HG02571 (cell line): ENCODE data around the gene TMEM170B.

ENCODE experiments used
- ATAC-seq: cut with Tn5 transposase; IDR thresholded peaks from one replicate; pipeline ENCODE4 v1.9.1; 2021; ENCODE audit warnings: mild to moderate bottlenecking, moderate library complexity; ENCODE audit not compliant: unreplicated experiment

The TMEM170B gene

DNA sequence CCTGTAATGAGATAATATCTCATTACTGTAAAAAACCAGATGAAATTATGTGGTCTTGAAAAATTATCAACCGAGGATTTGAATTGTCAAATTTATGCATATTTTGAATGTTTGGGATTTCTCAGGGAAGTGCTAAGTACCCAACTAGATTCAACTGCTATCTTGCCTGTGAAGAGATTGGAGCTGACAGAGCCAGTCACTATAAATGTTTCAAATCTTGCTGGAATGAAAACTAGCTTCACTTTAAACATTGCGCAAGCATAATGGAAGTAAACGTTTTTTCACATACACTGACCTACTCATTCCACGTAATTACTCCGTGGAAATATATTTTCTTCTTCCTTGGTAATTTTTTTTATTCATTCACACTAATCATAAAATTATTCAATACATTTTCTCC is 46.7 kb downstream of the TMEM170B start:
- ATAC-seq: no peak

DNA sequence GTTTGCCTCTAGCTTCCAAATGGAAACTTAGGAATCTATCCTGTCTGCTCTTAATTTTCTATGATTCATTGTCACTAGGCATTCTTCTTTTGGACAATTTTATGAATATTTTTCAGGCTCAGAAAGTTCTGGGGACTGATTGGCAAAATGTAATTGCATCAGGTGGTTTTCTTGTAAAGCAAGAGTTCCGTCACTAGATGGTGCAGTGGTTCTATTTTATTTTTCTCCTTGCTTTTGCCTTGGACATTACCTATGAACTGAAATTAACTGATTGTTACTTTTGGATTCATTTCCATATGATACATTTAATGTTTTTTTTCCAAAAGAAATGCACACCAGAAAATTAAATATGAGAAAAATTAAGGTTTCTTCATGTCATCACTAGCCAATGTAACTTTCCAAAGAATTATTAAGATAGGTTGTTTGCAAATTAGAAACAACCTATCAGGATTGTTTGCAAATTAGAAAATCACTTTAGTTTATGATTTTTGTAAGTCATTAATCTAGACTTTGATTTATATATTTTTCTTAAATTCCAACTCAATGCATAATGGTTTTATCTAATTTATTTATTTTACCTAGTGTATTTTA is 48.0 kb downstream of the TMEM170B start:
- no peak for ATAC-seq

DNA sequence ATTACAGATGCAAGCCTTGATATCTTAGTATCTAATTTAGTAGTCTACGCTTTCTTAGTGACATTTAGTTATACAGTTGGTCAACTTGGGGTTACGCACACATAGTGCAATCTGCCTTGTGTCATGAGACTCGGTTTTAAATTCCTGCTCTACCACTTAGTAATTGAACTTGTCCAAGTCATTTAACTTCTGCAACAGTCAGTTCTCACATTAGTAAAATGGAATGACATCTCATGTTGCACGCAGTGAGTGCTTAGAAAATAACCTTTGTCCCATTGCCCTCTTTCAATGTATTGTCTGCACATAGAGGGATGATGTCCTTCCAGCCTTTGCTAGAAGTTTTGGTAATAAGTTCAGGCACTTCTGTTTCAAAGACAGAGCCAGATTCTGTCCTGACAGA is 48.6 kb downstream of the TMEM170B start:
- no peak for ATAC-seq

DNA sequence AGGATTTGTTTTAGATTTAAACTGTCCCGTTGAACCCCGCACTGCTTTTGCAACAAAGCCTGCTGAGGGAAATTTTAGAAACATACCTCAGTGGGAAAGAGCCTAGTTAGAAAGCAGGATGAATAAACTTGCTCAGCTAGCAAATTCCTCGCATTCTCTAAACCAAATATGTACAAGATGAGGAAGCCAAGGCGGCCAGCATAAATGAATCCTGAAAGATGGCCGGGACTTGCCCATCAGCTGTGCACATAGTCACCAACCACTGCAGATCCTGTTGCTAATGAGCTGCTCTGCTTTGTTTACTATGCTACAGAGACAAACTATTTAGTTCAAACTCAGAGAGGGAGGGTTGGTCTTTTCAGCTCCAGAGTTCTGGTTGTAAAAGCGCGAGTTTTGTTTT is 49.0 kb downstream of the TMEM170B start:
- ATAC-seq: no peak

DNA sequence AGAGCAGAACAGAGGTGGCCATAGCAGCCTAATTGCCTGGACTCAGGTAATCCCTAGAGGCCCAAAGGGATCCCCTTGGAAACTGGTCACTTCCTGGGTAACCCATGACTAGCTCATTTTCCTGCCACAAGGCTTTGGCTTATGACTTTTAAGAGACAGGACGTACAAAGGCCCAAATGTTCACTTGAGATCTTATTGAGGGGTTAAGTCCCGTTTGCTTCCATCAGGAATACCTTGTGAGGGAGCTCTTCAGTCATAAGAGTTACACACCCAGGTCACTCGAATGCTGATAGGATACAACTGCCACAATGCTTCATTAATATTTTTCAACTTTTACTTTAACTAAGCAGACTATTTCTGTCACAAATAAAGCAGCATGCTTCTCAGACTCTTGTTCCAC is 51.7 kb downstream of the TMEM170B start:
- no peak for ATAC-seq

DNA sequence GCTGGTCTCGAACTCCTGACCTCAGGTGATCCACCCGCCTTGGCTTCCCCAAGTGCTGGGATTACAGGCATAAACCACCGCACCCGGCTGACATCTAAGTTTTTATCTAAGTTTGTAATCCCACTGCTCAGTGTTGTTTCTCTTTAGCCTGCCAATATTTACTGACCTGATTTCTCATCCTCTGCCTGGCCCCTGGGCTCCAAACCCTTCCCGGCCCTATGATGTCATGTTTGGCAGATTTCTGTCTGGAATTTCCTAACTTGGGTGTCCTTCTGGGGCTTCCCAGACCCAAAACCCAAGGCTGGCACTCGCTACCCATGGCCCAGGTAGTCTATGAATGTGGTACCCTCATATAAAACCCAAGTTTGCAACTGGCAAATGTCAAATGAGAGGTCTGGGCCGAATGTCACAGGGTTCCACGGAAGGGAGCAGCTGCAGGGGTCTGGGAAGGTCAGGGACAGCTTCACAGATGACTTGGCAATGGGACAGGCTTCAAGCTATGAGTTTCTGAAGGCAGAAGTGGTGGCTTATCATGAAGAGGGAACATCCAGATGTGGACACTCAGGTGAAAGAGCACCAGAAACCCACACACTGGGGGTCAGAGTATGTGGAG is 54.9 kb downstream of the TMEM170B start:
- ATAC-seq: no peak

DNA sequence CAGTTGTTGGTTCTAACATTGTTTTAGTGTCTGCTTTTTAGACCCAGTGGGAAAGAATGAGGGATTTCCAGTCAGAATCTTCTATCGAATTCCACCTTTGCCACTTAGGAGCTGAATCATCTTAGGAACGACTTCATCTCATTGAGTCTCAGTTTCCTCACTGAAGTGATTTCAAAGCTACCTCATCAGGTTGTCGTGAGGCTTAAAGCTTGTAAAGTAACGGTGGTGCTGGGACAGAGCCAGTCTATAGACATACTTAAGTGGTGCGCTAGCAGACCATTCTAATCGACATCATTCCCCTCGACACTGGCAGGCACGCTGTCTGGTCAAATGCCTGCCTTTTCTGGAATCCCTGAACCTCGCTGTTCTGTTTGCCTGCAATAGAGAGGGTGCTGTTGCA is 55.5 kb downstream of the TMEM170B start:
- no peak for ATAC-seq

DNA sequence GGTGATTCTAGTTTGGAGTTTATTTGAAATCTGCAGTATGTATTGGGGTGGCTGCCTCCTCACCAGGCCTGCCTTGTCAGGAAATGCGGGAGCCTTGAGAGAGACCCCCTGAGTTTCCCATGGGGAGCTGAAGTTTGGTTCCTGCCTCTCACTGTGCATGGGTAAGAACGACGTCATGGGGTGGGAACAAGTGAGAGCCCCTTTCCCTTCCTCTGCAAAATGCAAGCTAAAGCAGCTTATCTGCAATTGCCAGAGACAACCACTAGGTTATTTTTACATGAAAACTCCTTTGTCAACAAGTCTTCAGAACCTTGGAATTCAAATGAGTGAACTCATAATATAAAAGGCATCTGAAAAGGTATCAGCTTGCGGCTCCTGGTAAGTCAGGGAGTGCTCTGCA is 58.4 kb downstream of the TMEM170B start:
- no peak for ATAC-seq

DNA sequence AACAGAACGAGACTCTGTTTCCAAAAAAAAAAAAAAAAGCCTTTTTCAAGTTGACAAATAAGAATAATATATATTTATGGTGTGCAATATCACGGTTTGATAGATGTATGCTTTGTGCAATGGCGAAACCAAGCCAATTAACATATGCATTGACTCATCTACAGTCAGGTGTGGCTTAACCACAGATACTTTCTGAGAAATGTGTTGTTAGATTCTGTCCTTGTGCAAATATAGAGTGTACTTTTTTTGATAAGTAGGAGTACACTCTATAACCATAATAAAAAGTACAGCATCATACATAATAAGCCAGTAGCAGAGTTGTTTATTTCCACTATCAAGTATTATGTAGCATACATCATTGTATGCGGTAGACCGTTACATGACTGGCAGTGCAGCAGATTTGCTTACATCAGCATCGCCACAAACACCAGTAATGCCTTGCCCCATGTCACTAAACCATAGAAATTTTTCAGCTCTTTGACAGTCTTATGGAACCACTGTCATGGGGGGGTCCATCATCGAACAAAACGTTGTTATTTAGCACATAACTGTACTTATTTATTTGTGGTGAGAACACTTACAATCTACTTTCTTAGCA is 59.2 kb downstream of the TMEM170B start:
- no peak for ATAC-seq

DNA sequence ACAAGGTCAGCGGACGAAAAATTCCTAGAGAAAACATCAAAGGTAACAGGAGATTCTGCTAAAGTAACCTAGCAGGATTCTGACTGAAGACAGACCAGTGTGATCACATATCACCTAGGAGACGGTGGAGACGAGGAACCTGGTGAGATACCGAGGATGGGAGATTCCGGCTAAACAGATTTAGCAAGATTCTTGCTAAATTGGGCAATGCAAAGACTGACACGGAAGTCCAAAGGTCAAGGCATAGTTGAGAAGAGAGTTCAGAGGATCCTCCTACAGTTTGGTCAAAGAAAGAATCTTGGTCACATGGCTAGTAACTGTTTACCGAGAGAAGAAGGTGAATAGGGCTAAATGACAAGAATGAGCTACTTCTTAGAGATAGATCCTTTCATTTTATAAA is 61.1 kb downstream of the TMEM170B start:
- ATAC-seq: no peak

DNA sequence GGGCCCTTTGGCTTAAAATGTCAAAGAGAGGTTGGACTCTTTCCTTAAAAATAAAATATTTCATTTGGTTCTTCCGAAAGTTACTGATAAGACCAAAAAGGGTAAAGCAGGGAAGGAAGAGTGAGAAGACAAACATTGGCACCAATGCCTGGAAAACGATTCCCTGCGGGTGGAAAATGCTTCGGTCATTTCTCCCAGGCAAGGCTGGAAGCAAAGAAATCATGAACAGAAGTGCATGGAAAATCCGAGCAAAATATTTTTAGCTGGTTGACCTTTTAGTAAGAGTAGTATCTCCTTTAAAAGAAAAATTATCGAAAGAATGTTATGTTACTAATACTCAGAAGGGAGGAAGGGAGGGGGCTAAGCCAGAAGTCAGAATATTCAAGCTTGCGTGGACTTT is 62.7 kb downstream of the TMEM170B start:
- no peak for ATAC-seq

DNA sequence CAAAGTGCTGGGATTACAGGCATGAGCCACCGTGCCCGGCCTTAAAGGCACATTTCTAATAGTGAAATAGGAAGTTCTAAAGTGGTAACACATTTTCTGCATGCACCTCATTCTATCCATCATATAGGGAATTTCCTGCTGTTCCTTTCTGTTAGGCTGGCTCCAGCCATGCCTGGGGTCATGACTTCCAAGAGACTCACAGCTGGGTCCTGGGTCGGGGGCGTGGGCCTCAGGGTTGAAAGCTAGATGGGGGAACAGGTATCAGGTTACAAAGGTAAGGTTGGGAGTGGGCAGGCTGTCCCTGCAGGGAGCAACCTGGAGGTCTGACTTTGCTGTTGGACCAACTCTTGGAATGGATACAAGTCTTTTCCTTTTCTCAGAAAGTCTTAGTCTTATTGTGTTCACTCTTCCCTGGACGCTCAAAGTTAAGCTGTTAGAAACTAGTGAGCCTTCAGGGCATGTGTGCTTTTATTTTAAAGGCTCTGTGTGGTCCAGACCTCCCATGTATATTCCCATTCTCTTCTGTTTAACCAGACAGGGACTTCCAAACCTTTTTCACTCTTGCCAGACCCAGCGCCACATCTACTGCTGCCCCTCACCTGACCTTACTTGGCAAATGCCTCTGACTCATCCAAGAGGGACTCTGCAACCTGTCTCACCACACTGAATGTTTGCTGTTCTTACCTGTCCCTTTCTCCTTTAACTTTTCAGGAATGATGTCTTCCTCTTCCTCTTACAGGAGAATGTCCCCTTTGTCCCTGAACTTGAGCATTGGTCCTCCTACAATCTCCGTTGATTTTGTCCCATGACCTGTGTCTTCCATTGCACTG is 64.4 kb downstream of the TMEM170B start:
- no peak for ATAC-seq

DNA sequence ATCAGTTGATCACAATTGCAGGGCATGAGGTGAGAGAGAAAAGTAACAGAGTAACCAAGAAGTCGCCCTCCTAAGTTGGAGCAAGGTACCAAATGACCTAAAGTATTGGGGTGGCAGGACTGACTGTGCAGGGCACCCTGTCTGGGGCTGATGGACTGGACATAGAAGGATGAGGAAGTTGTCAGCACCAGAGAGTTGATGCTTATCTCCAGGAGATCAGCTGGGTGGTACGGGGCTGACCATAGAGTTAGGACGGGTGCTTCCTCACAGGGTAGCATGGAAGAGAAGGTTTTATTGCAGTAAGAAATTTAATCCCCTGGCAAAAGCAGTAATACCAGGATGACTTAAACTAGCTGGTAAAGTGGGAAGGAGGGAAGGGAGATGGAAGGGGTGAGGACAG is 66.7 kb downstream of the TMEM170B start:
- ATAC-seq: no peak

DNA sequence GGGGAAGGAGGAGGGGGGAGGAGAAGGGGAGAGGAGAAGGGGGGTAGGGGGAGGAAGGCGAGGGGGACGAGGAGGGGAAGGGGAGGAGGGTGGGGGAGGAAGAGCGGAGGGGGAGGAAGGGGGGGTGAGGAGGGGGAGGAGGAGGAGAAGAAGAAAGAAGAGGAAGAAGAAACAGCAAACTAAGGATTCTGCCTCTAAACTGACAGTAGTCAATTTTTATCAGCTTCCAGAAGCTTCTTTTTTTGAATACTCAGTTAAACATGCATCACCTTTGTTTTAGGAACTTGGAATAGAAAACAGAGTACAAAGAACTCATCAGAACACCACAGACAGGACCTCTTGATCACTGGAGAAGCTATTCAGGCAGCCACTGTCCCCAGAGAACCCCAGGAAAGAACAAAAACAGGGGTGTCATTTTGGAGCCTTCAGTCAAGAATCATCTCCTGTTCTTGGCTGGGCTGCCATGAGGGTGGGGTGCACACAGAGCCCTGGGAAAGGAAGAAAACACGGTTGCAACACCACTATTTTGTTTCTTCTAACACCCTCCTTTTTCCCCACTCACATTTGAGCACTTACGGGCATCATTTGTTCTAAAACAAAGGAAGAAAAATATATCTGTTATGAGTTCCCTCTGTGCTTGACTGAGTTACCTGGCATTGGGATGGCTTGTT is 67.4 kb downstream of the TMEM170B start:
- no peak for ATAC-seq

DNA sequence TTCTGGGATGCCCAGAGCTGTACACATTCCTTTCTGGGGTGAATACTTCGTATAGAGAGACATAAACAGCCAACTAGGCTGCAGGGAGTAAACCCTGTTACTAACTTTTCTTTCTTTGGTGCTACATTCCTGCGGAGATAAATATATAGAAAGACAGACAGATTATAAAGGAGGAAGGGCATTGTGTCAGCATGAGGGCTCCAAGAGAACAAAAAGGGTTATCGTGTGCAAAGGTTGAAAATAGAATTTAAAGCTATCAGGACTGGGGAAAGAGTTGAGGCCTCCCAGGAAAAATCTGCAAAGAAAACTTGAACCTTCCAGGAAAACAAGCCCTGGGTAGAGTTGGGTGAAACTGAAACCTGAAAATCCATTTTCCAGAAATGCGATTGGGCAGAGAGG is 68.0 kb downstream of the TMEM170B start:
- ATAC-seq: no peak

DNA sequence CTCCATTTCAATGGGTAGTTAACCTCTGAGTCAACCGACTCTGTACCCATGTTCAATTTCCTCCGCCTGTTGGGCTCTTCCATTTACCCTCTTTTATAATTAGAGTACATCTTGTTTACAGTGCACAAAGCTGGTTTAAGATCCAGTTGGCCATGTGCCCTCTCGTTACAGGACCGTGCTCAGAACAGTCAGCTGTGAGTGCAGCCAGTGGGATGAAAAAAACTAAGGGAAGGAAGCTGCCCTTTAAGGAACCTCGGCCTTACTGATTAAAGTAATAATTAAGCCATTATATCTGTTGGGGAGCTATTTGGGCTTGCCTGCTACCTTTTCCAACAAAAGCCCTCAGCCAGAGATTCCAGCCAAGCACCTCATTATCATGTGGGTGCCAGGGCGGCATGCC is 68.8 kb downstream of the TMEM170B start:
- ATAC-seq: no peak

DNA sequence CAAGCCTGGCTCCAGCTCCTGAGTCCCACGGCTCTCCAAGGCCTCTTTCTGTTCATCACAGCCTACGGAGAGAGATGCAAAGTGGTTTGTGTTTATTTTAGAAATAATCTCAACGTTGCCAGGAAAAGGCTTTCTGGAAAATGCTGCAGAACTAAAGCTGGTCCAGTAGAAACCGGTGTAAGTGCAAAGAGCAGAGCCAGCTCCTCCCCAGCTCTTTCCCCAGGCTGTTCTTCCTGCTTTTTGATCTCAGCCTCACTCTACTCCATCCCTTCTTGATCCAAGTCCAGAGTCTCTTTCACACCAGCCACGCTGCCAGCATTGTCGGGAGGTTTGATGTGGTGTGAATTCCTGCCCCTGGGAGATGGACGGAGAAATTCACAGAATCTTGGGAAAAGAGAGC is 69.8 kb downstream of the TMEM170B start:
- ATAC-seq: no peak

DNA sequence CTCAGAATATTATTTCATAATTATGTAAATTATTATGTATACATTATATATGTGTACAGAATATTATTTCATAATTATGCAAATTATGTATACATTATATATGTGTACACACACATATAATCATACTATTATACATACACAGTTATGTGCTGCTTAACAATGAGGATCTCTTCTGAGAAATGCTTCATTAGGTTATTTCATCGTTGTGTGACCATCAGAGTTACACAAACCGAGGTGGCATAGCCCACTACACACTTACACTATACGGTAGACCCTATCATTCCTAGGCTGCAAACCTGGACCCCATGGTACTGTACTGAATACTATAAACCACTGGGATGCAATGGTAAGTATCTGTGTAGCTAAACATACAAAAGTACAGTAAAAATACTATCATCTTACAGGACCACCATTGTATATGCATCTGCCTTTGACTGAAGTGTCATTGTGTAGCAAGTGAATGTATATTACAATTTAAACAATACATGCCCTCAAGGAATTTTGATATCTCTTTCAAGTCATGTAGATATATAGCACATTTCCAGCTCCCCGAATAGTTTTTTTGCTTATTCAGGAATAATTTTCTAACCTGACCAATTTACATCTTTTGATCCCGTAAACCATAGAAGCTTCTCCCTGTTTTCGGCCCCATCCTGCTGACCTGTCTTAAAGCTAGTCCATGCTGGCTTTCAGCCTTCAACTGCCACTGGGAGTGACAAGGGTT is 71.2 kb downstream of the TMEM170B start:
- no peak for ATAC-seq

DNA sequence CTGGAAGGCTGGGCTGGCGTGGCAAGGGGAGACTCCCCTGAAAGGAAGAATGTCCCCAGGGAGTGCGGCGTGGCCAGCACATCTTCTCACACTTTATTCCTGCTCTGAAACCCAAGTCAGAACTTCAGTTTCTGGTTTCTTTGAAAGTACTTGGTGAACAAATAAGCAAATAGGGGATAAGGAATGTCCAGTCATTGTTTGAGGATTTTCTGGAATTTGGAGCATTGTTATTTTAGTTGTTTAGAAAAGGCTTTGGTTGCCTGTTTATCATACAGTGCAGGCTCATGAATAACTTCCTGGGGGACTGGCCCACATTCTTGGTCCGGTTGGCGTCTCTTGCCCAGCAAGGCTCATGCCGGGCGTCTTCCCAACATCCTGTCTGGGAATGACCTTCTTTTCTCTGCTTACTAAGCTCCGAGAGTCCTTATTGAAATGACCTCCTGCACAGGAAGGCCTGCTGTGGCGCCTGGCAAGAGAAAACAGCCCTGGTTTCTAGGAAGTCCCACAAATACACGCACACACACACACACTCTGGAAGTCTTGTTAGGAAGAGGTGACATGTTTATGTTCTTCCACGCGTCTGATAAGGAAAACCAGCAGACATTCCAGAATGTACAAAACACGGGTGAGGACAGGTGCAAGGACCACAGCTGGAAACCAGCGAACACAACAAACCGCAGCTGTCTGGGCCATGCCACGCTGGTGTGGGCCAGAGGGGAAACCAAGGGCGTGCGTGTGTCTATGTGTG is 71.9 kb downstream of the TMEM170B start:
- ATAC-seq: no peak

DNA sequence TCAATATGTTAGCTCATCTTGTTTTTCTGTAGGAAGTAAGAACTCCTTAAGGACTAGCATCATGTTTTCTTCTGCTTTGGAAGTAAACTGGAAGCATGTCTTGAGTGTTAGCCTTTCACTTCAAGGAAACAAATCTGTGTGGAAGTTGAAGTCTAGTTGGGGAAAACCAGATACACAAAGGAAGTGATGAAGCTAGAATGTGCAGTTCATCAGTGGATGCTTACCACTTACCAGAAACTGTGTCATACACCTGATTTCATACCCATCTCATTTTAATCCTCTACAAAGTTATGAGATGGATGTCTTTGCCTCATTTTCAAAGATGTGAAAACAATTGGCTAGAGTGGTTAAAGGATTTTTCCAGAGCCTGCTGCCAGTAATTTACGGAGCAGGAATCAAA is 75.8 kb downstream of the TMEM170B start:
- ATAC-seq: no peak
